HG02884 (cell line): ENCODE results near the gene MYORG.

ENCODE experiments used
- ATAC-seq: cut with Tn5 transposase; IDR thresholded peaks from one replicate; pipeline ENCODE4 v1.9.1; 2021; ENCODE audit warnings: mild to moderate bottlenecking, moderate library complexity; ENCODE audit not compliant: unreplicated experiment

Gene MYORG

GRCh38 chr9:34335376-34335775 is 41.3 kb downstream of the MYORG start:
- ATAC-seq = no peak

GRCh38 chr9:34334916-34335315 is 41.8 kb downstream of the MYORG start:
- ATAC-seq = no peak

GRCh38 chr9:34334337-34334824 is 42.3 kb downstream of the MYORG start:
- no peak for ATAC-seq

GRCh38 chr9:34333836-34334235 is 42.9 kb downstream of the MYORG start:
- no peak for ATAC-seq

GRCh38 chr9:34332076-34332964 is 44.4 kb downstream of the MYORG start:
- no peak for ATAC-seq

- ATAC-seq = no peak
Observed at GRCh38 chr9:34331196-34331595, 45.5 kb downstream of the MYORG start.

- ATAC-seq = peak; percentile 91
Observed at GRCh38 chr9:34328987-34329832, 47.5 kb downstream of the MYORG start, which contains the start of the genes KIF24 and NUDT2. KIF24 (minus strand) TSS chr9:34329268; CDS start chr9:34311346, 17,922 bp downstream. NUDT2 (plus strand) TSS chr9:34329569; CDS start chr9:34339040, 9,471 bp downstream.

GRCh38 chr9:34328500-34328986 is 48.2 kb downstream of the MYORG start:
- no peak for ATAC-seq

- no peak for ATAC-seq
Observed at GRCh38 chr9:34326690-34327089, 50.0 kb downstream of the MYORG start.

GRCh38 chr9:34322899-34323591 is 53.7 kb downstream of the MYORG start:
- no peak for ATAC-seq

- no peak for ATAC-seq
Observed at GRCh38 chr9:34321451-34321850, 55.2 kb downstream of the MYORG start.

GRCh38 chr9:34318163-34318790 is 58.4 kb downstream of the MYORG start:
- ATAC-seq = no peak

- no peak for ATAC-seq
Observed at GRCh38 chr9:34317436-34317835, 59.3 kb downstream of the MYORG start.
